Stimulated activated CD8-positive, alpha-beta memory T cell treated with anti-CD3 and anti-CD28 coated beads, Interleukin-2, amount 100 ng/mL, for 48 hours (primary cell): ENCODE data around the gene PRND.
"Not testable (repeated sequence)": the region's sequence is repeated elsewhere in the genome, so short reads cannot be mapped to it uniquely, and the experiment has no call there.

Experiments used
- DNase-seq, 2 donors: peaks; one replicate each; pipeline ENCODE4 v3.0.0-alpha.2; 2020; ENCODE audit warnings: low read depth in 2 of 2

The PRND gene, protein sequence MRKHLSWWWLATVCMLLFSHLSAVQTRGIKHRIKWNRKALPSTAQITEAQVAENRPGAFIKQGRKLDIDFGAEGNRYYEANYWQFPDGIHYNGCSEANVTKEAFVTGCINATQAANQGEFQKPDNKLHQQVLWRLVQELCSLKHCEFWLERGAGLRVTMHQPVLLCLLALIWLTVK

DNA sequence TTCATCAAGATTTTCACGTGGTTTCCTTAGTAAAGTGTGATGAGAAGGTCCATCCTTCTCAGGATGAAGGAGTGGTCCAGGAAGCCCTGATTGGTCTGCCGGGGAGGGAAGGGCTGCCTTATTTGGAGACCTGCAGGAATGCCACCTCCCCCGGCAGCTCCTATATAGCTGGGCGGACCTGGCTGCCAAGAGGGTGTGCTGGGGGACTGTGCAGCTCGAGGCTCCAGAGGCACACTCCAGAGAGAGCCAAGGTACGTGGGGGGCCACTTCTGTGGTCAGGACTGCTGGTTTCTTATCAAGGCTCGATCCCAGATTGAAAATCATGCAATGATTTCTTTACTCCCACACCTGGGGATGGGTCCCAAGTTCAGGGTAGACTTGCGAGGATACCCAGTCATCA lies at the start of gene PRND:
Gene PRND, plus strand, starts transcription at position 191 of the 400 bp plus-strand sequence. CDS start 2,643 bp downstream, outside the sequence.
- no peak for DNase-seq

- no peak for DNase-seq
Observed at GRCh38 chr20:4672948-4673347, 48.8 kb upstream of the PRND start.

GRCh38 chr20:4673371-4674001 lies 48.2 kb upstream of the PRND start:
- no peak for DNase-seq

DNA sequence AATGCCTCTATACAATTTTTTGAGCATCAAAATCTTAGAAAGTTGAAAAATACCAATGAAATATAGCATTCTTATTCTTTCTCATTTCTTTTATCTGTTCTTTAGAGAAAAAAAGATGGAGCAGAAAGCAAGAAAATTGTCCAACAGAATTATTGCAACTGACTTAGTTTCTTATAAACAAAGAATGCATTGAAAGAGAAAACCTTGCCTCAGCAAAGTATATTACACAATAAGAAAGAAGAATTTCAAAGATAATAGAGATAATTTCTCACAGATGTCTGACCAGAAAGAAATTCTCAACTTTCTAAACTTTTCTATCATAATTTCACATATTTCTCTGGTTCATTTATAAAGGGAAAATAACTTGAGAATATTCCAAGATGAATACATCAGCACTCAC lies 47.0 kb upstream of the PRND start:
- no peak for DNase-seq

- DNase-seq, result no peak
Observed at GRCh38 chr20:4677846-4678245, 43.9 kb upstream of the PRND start.

GRCh38 chr20:4681401-4681800 lies 40.3 kb upstream of the PRND start:
- no peak for DNase-seq

DNA sequence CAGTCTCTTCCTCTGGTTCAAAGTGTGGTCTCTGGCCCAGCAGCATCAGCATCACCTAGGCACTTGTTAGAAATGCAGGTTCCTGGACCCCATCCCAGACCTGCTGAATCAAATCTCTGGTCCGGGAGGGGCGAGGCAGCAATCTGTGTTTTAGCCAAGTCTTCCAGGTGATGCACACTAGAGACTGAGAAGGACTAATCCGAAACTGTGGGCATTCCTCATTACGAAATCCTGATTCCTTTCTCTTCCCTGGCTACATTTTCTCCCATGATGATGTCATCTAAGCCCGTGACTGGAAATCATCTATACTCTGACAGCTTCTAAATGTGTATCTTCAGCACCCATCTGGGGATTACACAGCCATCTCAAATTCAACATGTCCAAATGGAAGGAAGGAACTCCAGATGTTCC lies 39.7 kb upstream of the PRND start:
- no peak for DNase-seq

- no peak for DNase-seq
Observed at GRCh38 chr20:4682682-4683081, 39.0 kb upstream of the PRND start.

DNA sequence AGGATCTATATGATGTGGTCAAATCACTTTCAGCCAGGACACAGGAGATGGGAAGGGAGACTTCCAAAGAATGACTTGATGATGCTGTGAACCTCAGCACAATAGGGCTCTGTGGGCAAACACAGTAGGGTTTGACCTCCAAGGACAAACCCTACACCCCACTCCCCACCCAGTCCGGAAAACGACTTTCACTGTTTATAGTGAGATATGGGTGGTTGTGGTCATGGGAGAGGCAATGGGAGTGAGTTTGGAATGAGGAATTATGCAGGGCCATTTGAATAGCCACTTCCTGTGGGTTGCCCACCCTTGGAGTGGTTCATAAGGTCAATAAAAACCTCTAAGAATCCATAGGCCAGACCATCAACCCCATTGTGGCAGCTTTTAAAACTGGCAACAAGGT lies 38.4 kb upstream of the PRND start:
- no peak for DNase-seq

- DNase-seq, result no peak
Observed at GRCh38 chr20:4684837-4685413, 36.8 kb upstream of the PRND start.

DNA sequence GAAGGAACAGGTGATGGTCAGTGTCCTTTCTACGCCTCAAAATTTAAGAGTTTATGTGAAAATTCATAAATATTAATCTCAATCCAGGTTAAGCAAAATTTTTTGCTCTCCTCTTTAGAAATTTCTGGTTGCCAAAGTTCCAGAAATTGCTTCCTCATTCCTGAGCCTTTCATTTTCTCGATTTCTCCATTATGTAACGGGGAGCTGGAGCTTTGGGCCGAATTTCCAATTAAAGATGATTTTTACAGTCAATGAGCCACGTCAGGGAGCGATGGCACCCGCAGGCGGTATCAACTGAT lies 35.8 kb upstream of the PRND start:
- no peak for DNase-seq

DNA sequence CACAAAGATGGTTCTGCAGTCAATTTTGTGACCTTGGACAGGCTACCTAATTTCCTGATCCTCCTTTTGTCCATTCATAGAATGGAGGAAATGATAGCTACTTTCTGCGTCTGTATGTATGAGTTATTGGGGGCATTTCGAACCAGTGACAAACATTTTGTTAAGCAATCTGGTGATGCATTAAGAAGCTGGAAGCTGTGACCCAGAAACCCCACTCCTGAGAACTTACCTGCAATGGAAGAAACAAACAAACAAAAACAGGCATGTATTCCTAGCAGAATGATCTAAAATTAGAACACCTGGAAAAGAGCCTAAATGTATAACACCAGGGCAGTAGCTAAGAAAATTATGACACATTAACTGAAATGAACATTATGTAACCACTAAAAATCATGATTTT lies 33.4 kb upstream of the PRND start:
- DNase-seq, result no peak

DNA sequence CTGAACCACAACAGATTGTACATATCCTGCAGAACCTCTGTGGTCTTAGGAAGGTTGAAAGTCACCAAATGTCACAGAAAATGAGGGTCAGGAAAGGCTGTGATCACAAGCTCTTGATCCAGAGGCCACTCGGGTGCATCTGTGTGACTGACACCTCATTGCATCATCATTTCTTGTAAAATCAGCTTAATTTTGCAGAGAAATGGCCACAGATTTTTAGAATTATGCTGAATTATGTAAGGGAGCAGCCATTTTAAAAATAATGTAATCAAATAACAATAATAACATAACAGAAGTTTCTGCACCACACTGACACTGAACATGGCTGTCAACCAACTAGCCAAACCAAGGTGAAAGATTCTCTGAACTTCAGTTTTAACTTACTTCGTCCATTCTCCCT lies 32.5 kb upstream of the PRND start:
- DNase-seq, result no peak

GRCh38 chr20:4691753-4692152 lies 30.0 kb upstream of the PRND start:
- DNase-seq, result no peak

GRCh38 chr20:4694076-4694475 lies 27.6 kb upstream of the PRND start:
- no peak for DNase-seq

- no peak for DNase-seq
Observed at GRCh38 chr20:4697189-4697830, 24.4 kb upstream of the PRND start.

- DNase-seq, result no peak
Observed at GRCh38 chr20:4697831-4698221, 23.9 kb upstream of the PRND start.

DNA sequence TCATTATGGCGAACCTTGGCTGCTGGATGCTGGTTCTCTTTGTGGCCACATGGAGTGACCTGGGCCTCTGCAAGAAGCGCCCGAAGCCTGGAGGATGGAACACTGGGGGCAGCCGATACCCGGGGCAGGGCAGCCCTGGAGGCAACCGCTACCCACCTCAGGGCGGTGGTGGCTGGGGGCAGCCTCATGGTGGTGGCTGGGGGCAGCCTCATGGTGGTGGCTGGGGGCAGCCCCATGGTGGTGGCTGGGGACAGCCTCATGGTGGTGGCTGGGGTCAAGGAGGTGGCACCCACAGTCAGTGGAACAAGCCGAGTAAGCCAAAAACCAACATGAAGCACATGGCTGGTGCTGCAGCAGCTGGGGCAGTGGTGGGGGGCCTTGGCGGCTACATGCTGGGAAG lies 22.5 kb upstream of the PRND start:
- no peak for DNase-seq

- DNase-seq, result no peak
Observed at GRCh38 chr20:4699957-4700356, 21.8 kb upstream of the PRND start.

- no peak for DNase-seq
Observed at GRCh38 chr20:4702562-4703280, 19.0 kb upstream of the PRND start.

- DNase-seq, result no peak
Observed at GRCh38 chr20:4703281-4703676, 18.4 kb upstream of the PRND start.

GRCh38 chr20:4706941-4707340 lies 14.8 kb upstream of the PRND start:
- not testable (repeated sequence) for DNase-seq

GRCh38 chr20:4708036-4708435 lies 13.7 kb upstream of the PRND start:
- no peak for DNase-seq
